ENCODE data around the gene F10.
"Not testable (repeated sequence)": the region's sequence is repeated elsewhere in the genome, so short reads cannot be mapped to it uniquely, and the experiment has no call there.

The F10 gene

DNA sequence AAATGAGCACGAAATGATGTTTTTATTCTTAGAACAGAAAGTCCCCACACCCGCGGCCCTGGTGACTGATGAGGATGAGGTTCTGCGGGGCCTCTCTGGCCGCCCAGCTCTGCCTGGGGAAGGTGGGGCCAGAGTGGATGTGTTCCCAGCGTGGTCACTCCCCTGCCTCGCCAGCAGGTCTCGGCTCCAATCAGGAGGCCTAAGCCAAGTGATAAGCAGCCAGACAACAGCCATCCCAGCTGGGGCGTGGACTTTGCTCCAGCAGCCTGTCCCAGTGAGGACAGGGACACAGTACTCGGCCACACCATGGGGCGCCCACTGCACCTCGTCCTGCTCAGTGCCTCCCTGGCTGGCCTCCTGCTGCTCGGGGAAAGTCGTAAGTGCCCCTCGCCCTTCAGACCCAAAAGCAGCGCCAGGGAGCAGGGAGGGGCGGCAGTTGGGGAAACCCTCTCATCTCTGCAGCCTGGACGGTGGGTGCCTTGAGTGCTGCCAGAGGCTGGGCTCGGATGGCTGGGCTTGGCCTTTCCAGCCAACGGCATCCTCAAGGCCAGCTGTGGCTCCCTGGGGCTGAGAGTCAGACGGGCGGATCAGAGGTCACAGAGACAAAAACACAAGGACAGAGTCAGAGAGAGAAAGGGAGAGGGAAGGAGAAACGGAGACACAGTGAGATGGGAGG, at the start of gene F10:
Gene F10, plus strand, starts transcription at position 250 of the 676 bp plus-strand sequence. Its CDS starts 57 bp downstream, at position 307.
- no peak for DNase-seq

DNA sequence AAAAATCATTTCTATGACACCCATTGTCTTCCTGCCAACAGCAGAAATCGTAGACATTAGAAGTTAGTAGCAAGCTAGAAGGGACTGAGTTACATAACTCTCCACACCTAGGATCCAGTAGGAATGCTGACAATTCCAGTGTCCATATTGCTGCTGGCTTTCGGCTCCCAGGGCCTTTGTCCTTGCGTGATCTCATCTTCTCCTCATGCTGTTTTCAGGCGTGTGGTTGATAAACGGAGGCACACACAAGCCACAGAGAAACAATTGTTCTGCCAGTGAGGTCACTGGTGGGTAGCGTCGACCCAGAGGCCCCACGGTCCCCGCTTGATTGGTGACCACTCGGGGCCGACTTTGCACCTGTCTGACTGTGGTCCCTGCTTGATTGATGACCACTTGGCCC, 48.7 kb upstream of the F10 start:
- no peak for DNase-seq

DNA sequence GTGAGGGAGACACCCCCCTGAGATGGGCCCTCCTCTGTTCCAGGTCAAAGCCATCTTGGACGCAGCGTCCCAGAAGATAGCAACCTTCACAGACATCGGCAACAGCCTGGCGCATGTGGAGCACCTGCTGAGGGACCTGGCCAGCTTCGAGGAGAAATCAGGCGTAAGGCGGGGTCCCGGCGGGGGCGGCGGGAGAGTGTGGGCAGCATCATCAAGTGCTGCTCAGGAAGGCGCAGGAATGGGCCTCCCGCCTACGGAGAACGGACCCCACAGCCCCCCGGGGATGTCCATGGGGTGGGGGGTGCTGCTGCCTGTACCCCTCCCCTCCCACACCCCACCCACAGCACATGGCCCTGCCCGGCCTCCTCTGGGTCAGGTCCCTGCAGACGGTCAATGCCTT, 48.2 kb upstream of the F10 start:
- DNase-seq = no peak

DNA sequence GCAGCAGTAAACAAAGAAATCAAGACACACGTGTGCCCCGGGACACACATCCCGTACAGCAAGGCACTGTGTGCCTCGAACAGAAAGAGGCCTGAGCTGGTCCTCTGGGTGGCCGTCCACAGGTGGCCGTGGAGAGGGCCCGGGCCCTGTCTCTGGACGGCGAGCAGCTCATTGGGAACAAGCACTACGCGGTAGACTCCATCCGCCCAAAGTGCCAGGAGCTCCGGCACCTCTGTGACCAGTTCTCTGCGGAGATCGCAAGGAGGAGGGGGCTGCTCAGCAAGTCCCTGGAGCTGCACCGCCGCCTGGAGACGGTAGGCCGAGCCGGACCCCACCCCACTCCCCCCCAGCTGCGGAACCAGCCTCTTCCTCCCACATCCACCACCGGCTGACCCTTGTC, 47.7 kb upstream of the F10 start:
- DNase-seq = no peak

DNA sequence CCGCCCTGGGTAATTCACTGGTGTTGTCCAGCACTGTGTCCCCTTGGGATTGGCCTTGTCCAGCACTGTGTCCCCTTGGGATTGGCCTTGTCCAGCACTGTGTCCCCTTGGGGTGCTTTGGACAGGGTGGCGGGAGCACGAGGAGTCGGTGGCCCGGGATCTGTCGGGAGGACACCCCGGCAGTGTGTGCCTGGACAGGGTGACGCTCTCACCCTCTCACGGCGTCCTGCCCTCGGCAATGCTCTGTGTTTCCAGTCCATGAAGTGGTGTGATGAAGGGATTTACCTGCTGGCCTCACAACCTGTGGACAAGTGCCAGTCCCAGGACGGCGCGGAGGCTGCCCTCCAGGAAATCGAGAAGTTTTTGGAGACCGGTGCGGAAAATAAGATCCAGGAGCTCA, 46.9 kb upstream of the F10 start:
- no peak for DNase-seq

DNA sequence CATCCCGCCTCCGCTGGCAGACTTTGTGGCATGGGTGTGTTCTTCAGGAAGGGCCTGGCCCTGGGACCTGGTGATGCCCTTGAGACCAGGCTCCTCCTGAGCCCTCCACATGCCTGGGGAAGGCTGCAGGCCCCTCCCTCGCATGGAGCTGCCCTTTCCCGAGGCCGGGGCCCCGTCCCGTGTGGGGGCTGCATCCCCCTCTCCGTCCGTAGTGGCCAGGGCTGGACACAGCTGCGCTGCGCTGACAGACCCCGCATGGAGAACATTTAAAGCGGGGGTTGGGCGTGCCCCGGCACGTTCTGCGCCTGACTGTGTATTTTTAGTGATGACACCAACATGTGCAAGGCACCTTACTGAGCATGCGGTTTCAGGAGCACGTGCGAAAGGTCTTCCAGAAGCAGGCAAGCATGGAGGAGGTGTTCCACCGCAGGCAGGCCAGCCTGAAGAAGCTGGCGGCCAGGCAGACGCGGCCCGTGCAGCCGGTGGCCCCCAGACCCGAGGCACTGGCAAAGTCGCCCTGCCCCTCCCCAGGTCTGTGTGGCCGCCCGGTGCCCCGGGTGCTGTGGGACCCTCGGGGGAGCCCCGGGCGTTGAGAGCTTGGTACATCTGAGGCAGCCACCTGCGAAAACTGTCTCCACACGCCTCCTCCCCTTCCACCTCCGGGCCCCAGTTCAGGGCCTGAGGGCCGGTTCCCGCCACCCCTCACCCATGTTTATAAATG, 45.8 kb upstream of the F10 start:
- no peak for DNase-seq

DNA sequence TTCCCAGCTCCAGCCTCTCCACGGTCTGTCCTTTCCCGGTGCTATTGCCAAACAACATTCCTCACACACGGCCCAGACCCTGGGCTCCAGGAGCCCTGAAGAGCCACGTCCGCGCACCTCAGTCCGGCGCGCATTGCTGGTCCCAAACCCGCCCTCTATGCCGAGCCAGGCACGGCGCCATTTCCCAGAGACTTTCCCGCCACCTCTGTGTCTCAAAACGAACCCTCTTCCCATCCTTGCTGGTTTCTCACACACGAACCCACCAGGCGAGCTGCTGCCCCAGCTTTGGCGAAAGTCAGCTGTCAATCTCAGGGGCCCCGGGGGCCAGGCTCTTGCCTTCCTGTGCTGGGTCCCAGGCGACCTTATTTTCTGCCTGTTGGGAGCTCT, 45.0 kb upstream of the F10 start:
- DNase-seq = no peak

DNA sequence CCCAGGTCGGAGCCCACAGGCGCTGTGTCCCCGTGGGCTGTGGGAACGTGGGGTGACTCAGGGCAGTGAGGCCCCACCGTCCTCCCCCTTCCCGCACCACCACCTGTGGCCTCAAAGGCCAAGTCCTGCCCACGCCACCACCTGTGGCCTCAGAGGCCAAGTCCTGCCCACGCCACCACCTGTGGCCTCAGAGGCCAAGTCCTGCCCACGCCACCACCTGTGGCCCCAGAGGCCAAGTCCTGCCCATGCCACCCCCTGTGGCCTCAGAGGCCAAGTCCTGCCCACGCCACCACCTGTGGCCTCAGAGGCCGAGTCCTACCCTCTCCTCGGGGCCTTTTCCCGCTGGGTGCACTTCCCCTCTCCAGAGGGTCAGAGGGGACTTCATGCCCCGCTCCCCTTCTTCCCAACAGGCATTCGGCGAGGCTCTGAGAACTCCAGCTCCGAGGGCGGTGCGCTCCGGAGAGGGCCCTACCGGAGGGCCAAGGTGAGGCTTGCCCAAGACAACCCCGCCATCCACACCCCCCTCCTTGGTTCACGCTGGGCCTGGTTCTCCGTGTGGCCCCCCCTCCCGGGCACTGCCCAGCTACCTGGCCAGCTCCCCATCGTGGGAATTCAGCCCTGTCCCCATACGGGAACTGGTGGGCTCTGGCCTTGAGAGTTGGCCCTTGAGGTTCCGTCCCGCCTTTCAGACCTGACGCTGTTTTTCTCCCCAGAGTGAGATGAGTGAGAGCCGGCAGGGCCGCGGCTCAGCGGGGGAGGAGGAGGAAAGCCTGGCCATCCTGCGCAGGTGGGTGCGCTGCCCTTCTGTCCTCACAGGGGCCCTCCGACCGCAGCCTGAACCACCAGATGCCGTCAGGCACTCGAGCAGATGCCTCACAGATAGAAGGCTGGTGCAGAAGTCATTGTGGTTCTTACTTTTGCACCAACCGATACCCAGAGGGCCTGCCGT, 44.4 kb upstream of the F10 start:
- no peak for DNase-seq

DNA sequence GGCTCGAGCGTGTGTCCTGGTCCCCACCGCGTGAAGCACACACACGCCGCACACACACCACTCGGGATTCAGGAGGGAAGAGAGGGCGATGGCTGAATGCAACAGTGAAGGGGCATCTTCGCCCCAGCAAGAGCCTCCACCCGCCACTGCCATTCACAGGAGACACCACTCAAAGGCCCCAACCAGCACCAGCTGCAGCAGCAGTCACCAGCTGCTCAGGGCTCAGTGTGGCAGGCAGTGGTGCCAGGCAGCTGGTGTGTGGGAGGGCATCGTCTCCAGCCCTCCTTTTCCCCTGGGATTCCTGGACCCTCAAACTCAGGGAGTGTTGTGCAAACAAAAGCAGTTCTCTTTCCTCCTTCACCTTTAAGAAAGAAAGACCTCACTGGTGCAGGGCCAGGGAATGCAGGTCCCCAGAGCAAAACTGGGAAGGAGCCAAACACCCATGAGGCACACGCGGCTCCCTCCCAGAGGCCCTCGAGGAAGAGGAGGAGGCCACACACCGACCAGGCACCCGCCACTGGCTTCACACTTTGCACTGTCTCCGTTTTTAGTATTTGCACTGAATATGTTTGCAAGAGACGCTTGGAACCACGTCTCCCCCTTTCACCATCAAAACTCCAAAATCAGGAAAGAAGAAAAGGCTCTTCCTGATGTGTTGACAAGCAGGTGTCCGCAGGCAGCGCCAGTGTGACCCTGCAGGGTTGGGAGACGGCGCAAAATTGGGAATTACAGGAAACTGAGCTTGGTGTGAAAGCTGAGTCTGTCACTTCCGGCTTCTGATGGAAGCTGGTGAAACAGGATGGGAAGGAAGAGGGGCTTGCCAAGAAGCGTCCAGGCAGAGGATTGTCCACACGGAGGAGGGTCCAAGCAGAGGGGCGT, 43.5 kb upstream of the F10 start:
- no peak for DNase-seq

DNA sequence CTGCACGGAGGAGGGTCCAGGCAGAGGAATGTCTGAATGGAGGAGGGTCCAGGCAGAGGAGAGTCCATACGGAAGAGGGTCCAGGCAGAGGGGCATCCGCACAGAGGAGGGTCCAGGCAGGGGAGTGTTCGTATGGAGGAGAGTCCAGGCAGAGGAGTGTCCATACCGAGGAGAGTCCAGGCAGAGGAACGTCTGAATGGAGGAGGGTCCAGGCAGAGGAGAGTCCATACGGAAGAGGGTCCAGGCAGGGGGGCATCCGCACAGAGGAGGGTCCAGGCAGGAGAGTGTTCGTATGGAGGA, 42.9 kb upstream of the F10 start:
- not testable (repeated sequence) for DNase-seq

DNA sequence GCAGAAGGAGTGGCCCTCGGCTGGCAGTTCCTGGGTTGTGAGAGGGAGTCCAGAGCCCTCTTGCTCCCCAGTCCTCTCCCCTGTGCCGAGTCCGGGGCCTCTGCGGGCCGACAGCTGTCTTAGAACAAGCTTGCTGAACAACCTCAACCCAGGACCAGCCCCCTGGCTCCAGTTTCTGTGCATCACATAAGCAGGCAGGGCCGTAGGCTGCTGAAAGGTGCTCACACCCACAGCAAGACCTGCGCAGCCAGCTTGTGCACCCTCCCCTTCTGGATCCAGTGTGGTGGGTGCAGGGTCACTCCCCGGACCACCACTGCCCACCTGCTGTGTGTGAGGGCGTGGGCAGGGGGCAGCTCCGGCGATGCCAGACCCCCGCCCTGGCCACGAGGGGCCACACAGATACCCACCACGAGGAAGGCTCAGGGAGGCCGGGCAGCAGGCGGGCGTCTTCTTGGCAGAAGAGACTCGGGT, 42.2 kb upstream of the F10 start:
- no peak for DNase-seq

DNA sequence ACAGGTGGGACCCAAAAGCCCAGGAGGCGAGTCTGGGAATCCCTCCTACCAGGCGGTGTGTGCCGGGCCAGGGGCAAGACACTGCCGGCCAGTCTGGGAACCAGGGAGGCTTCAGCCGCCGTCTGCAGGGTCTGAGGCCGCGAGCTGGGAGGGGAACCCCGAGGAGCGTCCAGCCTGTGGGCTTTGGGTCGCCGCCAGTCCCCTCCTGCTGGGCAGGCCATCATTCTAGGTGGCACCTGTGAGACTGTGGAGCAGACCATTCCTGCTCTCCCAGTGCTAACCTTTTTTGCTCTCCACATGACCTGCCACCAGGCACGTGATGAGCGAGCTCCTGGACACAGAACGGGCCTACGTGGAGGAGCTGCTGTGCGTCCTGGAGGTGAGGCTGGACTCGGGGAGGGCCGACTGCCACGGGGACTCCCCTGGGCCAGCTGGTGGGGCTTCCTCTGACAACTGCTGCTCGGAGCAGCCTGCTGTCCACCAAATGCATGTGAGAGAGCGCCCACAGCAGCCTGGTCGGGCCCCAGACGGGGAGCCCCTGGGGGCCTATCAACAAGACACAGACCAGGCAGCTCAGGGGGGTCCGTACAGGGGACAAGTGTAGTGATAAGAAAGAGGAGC, 41.6 kb upstream of the F10 start:
- no peak for DNase-seq

DNA sequence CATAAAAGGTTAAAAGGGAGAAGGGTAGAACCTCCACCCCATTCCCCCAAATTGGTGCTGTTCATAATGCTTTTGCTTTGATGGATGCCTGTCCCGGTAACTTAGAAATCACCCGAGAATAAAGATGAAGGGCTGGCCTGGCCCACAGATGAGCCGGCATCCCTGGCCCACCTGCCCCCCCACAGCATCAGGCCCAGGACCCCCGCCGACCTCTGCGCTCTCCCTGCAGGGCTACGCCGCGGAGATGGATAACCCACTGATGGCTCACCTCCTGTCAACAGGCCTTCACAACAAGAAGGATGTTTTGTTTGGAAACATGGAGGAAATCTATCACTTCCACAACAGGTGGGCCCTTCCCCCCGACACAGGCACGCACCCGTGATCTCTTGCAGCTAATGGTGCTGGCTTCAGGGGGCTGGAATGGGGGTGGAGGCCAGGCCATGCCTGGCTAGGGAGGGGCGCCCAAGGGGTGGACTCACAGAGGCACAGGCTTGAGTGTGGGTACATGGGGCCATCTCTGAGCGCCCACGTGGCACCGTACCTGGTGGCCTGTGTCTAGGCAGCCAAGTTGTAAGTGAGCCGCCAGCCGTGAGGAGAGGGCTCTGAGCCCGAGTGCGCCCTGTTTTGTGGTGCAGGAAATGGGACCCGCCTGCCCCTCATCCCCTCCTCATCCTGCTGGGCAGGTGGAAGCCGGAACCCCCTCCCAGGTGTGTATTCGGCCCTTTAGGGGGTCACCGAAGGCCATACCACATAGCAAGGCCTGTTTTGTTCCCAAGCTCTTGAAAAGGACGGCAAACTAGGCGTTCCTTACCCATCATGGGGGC, 40.2 kb upstream of the F10 start:
- DNase-seq = no peak

DNA sequence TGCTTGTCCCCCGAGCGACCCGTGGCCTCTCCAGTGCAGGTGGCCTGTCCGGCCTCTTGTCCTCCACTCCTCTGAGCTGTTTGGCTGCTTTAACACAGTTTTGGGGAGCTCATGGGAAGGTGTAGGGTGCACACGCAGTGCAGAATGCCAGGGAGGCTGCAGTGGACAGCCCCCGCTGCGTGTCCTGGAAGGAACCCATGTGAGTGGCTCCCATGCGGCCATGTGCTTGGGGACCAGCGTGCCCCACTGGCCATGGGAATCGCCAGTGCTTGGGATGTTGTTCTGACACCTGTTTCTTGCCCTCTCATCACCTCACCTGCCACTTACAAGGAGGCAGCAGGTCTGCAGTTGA, 39.6 kb upstream of the F10 start:
- DNase-seq = no peak

DNA sequence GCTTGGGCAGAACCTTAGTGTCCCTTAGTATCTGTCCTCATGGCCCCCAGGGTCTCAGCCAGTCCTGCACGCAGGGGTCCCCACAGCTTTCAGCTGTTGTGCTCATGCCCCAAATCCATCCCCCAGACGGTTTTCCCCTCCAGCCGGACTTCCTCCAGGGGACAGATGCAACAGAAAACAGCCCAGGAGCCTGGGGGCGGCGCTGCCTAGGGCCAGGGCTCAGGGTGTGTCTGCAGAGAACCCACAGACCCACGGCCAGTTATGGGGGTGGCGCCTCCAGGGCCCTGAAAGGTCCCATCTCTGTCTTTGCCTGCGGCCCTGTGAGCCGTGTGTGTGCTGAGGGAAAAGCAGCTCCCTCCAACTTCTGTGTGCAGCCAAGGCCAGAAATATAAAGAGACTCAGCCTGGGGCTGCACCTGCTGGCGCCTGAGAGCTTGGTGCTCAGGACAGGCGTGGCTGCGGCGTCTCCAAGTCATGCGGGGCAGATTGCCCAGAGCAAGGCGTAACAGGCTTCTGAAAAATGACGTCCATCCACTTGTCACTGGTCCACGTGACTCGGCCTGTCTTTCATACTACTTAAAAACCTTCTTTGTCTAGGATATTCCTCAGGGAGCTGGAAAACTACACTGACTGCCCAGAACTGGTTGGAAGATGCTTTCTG, 39.1 kb upstream of the F10 start:
- DNase-seq = no peak

DNA sequence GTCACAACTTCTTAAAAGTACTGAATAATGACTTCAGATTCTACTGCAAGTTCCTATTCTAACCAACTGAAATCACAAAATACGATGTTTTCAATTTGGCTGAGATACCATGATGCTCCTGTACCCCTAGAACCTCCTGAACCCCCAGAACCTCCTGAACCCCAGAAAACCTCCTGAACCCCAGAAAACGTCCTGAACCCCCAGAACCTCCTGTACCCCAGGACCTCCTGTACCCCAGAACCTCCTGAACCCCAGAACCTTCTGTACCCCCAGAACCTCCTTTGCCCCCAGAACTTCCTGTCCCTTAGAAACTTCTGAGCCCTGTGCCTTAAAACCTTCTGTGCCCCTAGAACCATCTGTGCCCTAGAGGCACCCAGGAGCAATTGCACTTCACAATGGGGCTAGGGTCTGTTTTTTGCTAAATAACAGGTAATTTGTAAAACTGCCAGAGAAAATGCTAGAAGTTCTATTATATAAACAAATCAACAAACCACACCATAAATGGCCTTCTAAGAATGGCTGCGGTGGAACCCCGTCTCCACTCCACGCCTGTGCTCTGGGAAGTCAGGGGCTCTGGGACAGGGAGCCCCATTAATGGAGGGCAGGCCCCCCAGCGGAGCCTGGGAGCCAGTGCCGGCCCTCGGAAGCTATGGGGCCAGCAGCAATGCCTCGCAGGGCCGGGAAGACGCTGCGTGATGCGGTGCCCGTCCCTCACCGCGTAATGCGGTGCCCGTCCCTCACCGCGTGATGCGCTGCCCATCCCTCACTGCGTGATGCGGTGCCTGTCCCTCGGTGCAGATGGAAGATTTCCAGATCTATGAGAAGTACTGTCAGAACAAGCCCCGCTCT, 38.3 kb upstream of the F10 start:
- no peak for DNase-seq

DNA sequence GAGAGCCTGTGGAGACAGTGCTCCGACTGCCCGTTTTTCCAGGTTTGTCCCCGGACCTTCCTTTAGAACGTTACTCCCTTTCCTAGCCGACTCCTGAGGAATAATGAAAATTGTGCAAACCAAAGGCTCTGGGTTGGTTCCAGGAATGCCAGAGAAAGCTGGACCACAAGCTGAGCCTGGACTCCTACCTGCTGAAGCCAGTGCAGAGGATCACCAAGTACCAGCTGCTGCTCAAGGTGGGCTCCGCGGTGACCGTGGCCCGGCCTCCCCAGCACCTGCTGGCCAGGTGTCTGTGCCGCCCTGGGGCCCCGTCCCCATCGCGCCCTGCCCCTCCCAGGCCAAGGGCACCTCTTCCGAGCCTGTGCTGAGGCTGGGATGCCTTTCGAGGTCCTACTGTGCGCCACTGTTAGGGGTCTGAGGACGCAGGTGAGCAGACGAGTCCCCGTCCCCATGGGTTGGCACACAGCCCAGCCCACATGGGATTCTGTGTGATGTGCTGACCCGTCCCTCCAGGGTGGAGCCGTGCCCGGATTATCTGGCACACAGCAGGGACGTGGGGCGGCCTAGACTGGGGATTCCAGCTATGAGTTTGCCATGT, 37.6 kb upstream of the F10 start:
- DNase-seq = no peak

DNA sequence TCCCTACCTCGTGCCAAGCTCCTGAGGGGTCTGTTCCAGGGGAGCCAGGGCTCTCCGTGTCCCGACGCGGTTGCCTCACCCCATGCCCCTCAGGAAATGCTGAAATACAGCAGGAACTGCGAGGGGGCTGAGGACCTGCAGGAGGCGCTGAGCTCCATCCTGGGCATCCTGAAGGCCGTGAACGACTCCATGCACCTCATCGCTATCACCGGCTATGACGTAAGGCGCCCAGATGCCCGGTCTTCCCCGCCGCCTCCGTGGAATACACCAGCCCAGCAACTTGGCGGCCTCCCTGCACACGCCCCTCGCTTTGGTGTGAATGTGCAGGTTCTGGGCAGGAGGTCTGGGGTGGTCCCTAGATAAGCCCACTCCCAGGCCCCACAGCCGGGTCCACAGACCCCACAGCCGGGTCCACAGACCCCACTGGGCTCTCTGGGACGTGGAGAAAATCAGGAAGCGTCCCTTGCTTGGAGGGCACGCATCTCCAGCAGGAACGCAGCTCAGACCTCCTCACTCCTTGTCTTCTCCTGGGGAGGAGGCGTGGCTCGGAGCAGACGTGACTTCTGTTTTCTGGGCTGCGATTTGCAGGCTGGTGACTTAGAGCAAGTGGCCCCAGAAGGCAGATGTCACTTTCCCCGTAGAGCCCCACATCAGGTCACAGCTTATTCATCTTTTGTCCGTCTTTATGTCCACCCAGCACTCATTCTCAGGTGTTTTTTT, 36.4 kb upstream of the F10 start:
- DNase-seq = no peak
